ENCODE measurements around the gene NLRC5.
"Not testable (repeated sequence)": the region's sequence is repeated elsewhere in the genome, so short reads cannot be mapped to it uniquely, and the experiment has no call there.

NLRC5 gene

DNA sequence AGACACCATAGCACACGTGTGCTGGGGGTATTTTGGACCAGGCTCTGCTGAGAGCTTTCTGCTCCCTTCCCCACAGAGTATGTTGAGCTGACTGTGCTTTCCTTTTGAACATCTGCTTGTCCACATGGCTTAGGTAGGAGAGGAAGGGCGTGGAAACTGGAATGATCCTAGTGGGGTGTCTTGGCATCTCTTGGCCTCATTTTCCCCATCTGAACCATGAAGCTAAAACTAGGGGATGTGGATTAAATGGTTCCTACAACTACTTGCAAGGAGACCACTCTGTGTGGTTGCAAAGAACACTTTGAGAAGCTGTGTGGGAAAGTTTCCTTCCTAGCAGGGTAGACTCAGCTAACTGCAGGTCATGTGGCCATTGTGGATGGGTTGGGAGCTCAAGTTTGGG lies 6.7 kb upstream of the NLRC5 start:
- DNase-seq, result no peak

DNA sequence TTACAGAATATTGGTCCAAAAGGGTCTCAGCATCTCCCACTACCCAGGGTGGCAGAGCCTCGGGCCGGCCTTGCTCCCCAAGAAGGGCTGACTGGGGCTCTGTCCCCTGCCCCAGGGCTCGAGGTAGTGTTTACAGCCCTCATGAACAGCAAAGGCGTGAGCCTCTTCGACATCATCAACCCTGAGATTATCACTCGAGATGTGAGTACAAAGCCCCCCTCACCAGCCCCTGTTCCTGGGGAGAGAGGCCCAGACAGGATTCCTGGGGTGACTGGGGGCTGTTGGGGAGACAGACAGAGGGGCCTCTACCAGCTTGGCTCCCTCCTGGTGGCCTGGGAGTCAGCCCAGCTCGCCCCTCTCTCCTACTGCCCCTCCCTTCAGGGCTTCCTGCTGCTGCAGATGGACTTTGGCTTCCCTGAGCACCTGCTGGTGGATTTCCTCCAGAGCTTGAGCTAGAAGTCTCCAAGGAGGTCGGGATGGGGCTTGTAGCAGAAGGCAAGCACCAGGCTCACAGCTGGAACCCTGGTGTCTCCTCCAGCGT lies 6.1 kb upstream of the NLRC5 start:
- no peak for DNase-seq

DNA sequence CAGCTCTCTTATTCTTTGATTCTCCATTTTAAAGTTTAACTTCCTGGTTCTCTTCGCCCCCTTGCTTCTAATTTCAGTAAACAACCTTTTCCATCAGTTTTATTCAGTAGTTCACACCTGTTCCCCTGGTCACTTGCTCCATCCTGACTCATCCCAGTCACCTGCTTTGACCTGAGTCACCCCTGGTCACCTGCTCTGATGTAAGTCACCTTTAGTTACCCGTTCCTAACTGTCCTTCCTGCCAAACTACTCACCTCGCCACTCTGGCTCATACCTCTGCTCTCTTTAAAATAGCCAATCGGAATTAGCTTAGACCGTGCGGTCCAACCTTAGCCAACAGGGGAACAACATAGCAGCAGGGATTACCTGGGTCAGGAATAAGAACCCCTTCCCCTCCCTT lies 4.7 kb upstream of the NLRC5 start:
- DNase-seq, result no peak

DNA sequence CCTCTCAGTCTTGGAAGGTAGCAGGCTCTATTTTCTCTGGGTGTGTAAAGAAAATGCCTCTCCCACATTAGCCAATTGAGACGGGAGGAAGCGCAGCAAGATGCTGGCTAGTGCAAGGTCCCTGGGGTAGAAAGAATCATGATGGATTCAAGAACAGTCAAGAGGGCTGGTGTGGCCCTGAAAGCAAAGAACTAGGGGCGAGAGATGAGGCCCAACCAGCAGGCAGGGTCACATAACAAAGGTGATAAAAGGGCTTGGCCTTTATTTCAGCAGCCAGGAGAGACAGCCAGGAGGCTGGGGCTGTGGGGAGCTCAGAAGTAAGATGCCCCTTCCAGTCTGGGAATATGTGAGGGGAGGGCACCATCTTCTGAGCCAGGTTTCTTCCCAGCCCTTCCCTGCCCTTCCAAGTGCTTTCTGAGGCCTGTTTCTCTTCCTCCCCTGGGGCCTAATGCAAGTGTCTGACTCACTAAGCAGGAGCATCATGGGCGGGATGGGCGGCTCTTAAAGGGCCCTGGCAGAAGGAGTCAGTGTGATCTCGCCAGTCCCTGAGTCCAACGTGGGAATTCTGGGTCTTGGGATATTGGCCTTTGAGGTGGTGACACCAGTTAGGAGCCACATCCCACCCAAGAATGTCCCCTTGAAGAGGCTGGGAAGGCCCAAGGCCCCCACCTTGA lies 3.9 kb upstream of the NLRC5 start:
- DNase-seq, result peak; percentile 48

DNA sequence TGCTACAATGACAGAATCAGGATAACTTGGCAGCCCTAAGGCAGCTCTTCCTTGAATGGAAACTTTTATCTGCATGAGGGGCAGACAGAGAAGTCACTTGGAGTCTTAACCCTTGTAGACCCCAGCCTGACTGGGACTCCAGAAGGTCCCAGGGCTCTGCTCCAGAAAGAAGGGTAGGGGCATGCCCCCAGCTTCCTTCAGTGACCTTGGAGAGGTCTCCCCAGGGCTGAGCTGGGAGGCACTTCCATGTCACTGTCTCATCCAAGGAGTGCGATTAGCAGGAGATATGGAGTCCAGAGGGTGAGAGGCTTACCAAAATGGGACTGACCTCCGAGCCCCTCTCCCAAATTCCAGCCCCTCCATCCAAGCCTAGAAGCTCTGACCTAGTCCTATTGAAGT lies 3.4 kb upstream of the NLRC5 start:
- no peak for DNase-seq

DNA sequence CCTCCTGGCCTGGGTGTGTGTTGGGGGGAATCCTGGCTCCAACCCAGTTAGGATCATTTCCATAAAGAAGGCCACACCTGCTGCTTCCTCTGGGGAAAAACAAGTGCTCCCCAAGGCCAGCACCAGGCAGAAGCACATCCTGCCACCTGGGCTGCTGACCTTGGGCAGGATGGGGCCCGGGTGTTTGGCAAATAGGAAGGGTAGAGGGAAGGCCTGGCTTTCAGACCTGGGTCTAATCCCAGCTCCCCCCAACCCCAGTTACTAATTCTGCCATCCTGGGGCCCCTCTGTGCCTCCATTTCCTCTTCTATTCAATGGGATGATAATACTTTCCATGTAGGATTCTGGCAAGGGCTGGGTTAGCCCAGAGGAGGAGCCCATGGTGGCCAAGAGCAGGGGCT lies 3.0 kb upstream of the NLRC5 start:
- DNase-seq, result no peak

DNA sequence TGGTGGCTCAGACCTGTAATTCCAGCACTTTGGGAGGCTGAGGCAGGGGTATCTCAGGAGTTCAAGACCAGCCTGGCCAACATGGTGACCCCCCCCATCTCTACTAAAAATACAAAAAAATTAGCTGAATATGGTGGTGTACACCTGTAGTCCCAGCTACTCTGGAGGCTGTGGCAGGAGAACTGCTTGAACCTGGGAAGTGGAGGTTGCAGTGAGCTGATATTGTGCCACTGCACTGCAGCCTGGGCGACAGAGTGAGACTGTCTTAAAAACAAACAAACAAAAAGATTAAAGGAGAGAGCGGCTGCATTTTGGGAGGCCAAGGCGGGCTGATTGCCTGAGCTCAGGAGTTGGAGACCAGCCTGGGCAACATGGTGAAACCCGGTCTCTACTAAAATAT lies 2.4 kb upstream of the NLRC5 start:
- not testable (repeated sequence) for DNase-seq

DNA sequence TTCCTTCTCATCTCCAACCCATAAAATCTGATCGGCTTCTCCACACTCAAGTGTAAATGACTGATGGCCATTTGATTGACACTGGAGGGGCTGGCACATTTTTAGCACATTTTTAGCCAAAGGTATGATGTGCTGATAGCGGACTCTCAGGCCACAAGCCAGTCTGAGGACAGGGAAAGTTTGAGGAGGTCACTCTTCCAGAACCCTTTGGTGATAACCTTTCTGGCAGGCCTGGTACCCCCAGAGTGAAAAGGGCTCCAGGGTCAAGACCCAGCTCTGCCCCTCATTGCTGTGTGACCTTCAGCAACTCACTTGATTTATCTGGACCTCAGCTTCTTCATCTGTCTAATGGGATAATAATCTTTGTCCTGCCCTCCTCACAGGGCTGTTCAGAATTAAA lies 1.7 kb upstream of the NLRC5 start:
- DNase-seq, result no peak

DNA sequence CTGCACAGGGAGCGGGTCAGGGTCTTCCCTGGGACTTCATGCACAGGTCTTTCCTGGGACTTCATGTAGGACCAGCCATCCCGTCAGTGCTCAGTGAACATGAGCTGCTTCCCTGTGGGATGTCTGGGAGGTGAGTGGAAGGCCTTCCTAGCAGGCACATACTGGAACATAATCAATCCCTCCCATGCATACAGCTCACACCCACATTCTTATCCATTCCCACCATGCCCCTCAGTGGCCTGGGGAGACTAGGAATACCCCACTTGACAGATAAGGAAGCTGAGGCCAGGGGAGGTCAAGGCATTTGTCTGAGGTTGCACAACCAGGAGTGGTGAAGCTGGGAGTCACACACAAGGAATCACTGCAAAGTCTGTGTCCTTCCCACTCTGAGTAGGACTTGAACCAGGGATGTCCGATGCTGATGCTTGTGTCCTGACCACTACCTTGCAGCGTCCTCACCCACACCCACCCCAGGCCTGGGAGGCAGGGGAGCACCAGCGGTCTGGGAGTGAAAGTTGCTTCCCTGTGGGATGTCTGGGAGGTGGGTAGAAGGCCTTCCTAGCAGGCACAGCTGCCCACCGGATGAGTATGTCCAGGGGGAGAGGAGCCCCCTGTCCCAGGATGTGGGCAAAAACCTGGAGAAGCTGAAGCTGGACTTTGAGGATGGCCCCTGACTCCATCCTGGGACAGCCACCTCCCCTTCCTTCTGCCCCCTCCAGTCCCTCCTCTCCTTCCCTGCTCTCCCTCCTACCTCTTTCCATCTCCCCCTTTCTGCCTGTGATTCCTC lies 1.0 kb upstream of the NLRC5 start:
- no peak for DNase-seq

DNA sequence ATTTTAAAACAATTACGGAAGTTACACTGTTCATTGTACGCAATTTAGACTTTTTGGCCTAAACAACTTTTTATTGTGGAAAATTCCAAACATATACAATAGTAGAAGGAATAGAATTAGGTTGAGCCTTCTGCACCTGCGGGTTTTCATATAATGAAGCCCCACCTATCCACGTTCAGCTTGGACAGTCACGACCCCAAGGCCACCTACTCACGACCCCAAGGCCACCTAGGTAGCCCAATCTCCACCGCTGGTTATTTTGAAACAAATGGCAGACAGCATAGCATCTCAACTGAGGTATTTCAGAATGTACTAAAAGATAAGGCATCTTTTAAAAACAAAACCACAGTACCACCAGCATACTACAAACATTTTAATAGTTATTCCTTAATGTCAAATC lies 631 bp downstream of the NLRC5 start:
- DNase-seq, result no peak

DNA sequence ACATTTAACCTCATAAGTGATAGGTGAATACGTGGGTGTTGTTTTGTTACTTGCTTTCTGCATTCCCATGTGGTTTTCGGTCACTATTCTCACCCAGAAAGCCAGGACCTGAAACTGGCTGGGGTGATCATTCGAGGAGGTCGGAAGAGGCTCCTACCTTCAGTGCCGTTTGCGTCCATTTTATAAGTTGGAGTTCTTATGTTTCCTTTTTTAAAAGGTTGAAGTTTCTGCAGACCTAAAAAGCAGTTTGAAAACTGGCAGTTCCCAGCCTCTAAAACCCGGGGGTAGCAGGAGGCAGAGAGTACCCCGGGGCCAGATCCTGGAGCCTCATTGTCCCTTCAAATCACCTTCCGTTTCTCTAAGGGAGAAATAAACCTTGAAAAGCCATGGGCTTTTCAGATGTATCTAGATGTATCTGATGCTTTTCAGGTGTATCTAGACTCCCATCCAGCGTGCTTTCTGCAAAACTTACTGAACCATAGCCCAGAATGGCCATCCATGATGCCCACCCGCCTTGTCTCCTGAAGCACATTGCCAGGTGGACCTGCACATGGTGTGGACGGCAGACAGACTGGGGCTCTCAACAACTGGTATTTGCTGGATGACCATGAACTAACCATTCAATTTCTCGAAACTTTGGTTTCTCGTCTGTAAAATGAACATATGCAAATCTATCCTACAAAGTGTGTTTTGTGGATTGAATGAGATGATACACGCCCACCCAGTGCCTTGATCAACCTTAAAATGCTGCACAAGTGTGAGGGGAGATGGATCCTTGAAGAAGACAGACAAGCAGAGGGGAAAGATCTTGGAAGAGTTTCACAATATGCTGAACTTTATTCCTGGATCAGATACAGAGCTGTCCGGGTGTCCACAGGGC lies 1.3 kb downstream of the NLRC5 start:
- no peak for DNase-seq

DNA sequence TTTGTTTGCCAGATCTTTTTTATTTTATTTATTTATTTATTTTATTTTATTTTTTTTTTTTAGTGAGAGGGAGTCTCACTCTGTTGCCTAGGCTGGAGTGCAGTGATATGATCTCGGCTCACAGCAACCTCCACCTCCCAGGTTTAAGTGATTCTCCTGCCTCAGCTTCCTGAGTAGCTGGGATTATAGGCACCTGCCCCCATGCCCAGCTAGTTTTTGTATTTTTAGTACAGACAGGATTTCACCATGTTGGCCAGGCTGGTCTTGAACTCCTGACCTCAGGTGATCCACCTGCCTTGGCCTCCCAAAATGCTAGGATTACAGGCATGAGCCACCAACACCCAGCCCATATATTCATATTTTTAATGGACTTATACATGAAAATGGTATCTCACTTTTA lies 3.1 kb downstream of the NLRC5 start:
- not testable (repeated sequence) for DNase-seq

DNA sequence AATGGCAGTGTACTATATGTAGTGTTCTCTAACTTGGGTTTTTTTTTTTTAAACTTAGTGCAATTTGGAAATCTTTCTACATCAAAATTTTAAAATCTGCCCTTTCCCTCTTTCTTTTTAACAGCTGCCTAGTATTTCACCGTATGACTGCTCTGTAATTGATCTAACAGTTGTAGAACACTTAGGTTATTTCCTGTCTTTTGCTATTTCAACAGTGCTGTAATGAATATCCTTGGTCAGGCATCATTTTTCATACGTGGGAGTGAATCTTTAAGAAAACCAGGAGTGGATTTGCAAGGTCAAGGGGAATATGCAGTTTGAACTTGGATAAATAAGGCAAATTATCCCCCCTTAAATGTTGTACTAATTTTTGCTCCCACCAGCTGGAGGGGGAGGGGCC lies 3.8 kb downstream of the NLRC5 start:
- no peak for DNase-seq

DNA sequence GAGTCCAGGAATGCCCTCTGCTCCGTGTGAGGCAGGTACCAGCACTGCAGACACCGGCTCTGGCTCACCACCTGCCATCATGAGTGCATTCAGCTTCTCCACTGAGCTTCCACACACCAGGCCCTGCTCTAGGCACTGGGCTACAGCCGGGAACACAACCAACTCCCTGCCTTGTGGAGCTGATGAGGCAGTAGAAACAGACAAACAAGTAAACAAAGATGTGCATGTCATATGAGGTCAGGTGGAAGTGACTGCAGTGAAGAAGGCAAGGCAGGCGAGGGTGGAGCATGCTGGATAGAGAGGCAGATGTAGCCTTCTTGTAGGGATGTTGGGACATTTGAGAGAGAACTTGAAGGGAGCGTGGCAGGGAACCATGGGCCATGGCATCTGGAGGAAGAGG lies 5.0 kb downstream of the NLRC5 start:
- no peak for DNase-seq

DNA sequence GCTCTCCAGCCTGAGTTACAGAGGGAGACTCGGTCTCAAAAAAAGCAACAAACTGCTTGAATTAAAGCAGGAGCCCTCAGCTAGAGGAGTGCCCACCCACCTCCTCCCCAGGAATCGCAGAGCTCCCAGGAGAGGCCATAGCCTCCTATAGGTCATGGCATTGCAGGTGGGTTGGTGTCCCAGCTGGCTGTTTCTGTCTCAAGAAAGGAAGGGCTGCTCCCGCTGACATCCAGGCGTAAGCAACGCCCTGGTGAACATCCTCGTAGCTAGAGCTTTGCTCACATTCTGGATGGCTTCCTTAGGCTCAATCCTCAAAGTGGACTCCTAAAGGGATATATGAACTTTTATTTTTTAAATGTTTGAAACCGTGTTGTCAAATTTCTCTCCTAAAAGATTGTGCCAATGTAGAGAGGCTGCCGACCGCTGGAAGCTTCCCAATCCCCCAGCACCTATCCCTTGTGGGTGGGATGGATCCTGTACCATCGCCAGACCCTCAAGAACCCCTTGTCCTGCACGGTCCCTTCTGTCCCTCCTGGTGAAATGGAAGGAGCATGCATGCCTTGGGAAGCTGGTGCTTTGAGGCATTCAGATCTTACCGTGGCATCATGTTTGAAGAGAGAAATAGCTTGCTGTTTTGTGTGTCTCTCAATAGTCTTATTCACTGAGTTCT lies 5.9 kb downstream of the NLRC5 start:
- no peak for DNase-seq

DNA sequence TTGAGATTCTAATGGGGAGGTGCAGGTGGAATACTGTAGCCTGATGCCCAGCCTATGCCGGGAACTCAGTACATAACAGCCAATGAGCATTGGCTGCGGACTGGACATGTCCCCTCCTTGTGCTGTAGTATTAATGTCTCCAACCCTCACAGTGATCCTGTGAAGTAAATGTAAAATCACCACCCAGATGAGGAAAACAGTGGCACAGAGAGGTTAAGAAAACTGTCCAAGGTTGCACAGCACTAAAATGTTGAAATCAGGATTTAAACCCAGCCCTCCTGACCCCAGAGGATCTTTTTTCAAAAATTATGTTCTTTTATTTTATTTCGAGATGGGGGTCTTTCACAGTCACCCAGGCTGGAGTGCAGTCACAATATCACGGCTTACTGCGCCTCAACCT lies 7.9 kb downstream of the NLRC5 start:
- DNase-seq, result no peak

DNA sequence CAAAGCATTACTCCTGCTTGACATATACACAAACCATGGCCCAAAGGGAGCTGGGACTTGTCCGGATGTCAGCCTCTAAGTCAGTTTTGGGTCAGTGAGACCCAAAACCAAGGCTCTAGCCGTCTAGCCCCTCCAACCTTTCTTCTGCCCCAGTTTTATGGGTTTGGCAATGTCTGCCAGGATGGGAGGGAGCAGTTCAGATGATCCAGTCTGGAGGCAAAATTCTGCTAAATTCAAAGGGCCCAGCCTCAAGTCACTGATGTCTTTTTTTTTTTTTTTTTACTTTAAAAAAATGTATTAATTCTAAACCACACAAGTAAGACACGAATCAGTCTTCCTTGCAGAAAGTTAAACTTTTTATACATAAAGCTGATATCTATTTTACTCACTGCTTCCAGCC lies 8.6 kb downstream of the NLRC5 start:
- DNase-seq, result no peak

DNA sequence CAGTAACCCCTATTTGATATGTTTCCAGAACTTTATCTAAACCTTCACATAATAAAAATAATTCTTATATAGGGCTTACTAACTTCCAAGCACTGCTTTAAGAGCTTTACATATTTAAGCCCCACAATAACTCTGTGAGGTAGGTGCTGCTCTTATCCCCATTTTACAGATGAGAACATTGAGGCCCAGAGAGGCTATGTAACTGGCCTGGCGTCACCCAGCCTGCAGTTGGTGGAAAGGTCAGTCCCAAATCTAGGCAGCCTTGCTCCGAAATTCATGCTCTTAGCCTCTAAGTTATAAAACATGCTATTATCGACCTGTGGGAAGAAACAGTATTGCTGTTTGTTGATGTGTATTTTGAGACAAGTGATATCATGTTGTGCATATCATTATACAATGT lies 9.0 kb downstream of the NLRC5 start:
- DNase-seq, result no peak

DNA sequence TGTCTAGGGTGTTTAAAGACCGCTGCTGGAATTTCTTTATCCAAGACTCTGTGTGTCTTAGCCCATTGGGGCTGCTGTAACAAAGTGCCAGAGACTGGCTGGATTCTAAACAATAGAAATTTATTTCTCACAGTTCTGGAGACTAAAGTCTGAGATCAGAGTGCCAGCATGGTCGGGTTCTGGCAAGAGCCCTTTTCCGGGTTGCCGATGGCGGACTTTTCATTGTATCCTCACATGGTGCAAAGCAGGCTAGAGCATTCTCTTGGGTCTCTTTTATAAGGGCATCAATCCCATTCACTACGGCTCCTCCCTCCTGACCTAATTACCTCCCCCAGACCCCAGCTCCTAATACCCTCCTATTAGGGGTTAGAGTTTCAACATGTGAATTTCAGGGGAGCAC lies 9.5 kb downstream of the NLRC5 start:
- DNase-seq, result no peak

DNA sequence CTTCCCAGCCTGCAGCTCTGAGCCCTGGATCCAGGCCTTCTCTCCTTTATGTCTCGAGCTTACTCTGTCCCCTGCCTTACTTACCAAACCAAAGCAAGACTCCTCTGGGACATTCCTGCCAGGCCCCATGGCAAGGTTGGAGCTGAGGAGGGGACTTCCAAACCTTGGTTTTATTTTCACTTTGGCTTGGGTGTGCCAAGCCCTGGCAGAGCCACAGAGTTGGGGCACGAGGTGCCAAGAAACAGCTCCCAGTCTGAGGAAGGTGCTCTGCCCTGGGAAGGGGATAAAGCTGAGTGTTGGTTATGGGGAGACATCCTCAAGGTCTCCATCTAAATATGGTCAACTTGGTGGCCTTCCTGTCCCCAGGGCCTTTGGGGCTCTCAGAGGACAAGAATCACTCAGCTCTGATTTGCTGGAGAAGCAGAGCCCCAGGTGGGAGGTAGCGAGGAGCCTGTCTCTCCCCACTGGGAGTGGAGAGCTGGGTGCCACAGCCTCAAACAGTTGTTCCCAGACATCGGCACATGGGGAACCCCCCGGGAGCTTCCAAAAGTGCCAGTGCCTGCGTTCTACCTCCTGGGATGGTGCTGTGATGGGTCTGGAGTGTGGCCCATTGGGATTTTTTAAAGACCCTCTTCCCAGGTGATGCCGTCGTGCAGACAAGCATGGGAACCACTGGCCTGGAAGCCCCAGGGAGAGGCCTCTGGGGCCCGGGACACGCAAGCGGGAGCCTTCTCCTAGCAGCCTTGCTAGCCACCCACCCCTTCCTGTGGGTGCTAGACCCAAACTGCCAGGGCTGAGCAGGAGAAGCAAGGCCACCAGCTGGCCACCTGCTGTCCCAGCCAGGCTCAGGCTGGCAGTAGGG lies 10.3 kb downstream of the NLRC5 start:
- DNase-seq, result no peak

DNA sequence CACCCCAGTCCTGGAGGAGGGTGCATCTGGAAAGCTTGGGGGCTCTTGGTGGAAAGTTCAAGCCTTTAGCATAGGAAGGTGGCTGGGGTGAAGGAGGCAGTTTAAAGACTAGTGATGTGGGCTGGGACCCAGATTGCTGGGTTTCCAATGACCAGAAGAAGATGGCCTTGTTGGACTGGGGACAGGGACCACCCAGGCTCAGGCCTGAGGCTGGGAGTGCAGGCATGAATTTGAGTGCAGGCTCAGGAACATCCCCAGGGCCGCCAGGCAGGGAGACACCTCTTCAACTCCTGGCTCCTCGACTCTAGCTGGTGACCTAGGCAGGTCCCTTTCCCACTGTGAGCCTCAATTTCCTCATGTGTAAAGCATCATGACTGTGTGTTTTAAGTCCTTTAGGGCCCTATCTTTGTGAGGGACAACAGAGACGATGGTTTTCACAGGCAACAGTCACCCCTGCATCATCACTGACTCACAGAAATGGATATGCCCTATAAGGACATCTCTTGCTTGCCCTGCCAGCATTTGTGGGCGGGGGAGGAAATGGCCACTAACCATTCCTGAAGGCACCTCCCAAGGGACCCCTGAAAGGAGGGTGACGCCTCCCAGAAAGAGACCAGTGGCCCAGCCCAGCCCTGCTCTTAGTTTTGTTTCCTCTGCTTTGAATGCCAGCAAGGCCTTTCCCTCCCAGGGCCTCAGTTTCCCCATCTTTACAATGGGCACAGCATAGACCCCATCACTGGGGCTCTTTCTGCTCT lies 11.1 kb downstream of the NLRC5 start:
- DNase-seq, result no peak

All from NCI-H2171 (cell line).